Hematopoietic multipotent progenitor cell treated with erythropoietin and hydrocortisone succinate and interleukin-3 and kit ligand, for 4 days (in vitro differentiated cells): ENCODE data around the gene ITGA11.

Source experiments
- DNase-seq: peaks from one replicate; pipeline ENCODE4 v3.0.0-alpha.2; 2015

Gene ITGA11

DNA sequence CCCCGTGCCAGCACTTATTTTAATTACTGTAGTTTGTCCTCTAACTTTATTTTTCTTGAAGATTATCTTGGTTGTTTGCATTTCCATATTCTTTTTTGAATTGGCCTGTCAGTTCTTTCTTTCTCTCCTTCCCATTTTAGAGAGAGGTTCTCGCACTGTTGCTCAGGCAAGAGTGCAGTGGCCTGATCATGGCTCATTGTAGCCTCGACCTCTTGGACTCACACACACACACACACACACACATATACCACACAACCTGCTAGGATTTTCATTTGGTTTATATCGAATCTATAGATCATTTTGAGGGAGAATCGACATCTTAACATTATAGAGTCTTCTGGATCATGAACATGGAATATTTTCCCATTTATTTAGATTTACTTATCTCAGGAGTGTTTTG, 145.7 kb downstream of the ITGA11 start:
- DNase-seq: no peak

DNA sequence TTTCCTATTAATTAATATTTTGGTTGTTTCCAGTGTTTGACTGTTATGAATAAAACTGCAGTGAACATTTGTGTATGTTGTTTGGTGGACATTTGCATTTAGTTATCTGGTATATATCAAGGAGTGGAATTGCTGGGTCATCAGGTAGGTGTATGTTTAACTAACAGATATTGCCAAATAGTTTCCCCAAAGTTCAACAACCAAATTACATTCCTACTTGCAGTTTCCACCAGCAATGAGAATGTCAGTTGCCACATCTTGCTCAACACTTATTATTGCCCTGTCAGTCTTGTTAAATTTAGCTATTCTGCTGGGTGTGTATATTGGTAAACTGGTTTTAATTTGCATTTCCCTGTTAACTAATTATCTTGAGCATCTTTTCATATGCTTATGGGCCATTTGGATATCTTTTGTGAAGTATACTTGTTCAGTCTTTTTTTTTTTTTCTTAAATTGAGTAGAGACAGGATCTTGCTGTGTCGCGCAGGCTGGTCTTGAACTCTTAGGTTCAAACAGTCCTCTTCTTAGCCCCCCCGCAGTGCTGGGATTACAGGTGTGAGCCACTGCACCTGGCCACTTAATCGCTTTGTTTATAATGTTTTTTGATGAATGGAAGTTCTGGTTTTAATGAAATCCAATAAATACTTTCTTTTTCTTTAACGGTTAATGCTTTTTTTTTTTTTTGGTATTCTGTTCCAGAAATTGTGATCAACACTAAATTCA, 146.5 kb downstream of the ITGA11 start:
- DNase-seq: peak; percentile 46

DNA sequence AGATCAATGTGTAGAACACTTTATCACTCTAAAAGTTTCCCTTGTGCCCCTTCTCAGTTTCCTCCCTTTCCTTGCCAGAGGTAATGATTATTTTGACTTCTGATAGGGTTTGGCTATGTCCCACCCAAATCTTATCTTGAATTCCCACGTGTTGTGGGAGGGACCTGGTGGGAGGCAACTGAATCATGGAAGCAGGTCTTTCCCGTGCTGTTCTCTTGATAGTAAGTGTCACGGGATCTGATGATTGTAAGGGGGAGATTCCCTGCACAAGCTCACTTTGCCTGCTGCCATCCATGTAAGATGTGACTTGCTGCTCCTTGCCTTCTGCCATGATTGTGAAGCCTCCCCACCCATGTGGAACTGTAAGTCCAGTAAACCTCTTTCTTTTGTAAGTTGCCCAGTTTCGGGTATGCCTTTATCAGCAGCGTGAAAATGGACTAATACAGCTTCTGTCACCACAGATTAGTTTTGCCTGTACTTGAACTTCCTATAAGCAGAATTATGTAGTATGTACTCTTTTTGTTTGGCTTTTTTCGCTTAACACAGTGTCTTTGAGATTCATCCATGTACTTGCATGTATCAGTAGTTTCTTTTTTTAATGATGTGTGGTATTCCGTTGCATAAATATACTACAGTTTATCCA, 147.2 kb downstream of the ITGA11 start:
- DNase-seq: peak; percentile 63

DNA sequence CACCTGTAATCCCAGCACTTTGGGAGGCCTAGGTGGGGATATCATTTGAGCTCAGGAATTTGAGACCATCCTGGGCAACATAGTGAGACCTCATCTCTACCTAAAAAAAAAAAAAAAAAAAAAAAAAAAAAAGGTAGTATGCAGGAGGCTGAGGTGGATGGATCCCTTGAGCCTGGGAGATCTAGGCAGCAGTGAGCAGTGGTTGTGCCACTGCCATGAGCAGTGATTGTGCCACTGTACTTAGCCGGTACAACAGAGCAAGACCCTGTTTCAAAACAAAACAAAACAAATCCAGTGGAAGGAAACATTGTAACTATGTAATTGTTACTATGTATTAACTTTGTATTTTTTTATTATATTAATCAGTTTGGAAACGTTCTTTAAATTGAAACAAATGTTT, 148.6 kb downstream of the ITGA11 start:
- DNase-seq: no peak

DNA sequence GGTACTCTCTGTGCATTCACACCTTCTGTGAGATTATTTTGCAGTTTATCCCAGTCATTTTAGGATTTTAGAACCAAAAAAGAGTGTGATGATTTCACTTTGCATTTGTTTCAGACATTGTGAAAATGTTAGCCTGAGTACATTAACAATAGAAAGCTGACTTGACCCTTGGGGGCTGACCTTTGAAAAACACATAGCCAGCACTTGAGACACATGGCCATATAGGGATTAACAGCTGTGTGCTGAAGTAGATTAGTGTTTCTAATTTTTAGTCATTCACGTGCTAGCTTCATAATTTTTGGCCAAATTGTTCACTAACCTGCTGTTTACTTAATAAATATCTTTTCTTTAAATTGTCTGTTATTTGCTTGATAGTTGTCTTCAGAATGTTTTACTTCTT, 151.0 kb downstream of the ITGA11 start:
- no peak for DNase-seq

DNA sequence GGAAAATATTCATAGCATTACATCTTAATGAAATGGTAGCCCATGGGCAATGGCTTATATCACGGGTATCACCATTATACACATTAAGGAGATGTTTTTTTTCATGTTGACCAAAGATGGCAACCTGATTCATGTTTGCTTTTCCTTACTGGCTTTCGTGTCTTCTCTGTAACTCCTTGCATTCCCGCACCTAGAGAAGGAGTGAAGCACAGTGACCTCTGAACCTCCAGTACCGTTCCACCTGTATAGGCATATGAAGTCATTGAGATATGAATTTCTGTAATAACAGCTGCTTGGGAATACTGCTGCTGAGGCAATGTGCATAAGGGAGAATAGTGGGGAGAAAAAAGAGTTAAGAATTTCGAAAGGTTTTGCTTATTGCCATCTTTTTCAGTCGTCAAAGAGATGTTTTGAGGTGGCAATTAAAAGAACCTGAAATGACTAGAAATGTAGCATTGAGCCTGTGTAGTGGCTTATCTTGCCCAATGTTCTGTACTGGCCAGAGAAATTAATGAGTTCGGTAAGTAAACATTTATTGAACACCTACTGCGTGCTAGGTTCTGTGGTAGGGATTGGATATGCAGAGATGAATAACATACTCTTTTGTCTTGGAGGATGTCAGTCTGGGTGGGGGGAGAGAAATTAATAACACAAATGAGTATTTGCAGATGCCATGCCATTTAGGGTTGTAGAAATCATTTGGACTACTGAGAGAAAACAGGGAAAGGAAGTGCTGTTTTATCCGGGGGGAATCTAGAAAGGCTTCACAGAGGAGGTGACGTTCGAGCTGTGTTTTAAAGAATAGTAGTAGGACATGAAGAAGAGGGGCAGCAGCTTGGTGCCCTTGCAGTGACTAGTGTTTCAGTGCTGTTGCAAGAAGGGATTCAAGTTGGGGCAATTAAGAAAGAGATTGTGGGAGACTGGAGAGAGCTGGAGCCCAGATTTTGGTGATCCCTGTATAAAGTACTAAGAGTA, 151.9 kb downstream of the ITGA11 start:
- DNase-seq: peak; percentile 13

DNA sequence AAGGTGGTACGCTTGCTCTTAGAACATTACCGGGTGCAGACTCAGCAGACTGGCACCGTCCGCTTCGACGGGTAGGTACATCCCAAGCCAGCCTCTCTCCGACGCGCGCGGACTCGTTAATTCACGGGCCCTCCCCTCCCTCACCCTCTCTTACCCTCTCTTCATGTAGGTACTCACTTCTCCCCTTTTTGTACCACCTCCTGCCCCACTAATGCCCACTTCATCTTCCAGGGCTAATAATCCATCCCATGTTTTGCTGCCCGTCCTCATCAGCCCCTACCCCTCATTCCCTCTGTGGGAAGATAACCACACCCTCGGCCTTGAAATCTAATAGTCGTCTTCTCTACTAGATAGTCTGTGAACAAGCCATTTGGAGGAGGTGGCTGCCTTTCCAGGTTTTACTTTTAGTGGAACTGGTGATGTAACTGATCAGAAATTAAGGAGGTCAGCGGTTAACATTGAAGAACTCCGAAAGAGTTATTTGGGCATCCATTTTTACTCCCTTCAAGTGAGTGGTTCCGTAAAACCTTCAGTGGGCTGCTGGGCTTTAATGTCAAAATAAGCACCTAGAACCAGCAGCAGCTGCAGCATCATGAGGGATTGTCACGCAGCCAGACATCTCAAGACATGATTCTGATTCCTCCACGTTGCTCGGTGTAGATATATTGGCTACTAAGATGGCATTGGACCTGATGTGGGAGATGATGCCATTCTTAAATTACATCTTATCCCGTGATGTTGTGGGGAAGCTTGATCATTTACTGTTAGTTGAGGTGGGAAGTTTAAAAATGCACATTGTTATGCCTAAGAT, 153.2 kb downstream of the ITGA11 start:
- DNase-seq: peak; percentile 59

DNA sequence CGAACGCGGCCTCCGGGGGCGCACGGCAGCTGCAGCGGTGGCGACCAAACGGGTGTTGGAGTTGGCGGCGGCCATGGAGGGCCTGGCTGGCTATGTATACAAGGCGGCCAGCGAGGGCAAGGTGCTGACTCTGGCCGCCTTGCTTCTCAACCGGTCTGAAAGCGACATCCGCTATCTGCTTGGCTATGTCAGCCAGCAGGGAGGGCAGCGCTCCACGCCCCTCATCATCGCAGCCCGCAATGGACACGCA, 153.7 kb downstream of the ITGA11 start:
- DNase-seq: no peak

DNA sequence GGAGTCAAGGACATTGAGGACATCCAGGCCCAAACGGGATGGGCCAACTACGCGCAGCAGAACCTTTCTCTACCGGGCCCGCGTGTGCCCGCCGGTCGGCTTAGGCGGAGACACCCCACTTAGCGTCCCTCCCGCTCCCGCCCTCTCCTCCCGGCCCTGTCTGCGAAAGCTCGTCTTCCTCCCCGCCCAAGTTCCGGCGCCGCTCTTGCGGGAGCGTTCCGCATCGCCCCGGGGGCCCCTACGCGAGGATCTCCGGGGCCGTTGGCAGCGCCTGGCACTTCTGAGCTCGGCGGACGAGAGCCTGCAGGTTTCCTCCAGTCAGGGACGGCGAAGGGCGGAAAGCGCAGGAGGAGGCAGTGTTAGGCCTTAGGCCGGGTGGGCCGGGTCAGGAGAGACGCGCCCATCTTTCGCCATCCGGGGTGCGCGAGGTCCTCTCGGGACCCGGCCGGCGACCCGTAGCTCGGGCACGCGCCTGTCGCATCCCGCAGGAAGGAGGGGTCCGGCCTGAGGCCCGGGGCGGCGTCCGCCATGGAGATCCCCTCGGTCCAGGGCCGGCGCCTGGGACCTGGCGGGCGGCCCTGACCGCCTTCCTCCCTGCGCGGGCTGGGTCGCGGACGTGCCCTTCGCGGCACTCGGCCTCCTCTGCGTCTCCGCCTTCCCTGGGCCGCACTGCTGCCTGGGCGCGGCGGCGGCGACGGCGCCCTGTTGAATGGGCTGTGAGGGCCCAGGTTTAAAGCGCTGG, 154.2 kb downstream of the ITGA11 start, which contains the start of gene FEM1B:
FEM1B (plus strand) TSS at position 143 of the 742 bp plus-strand sequence. CDS start 673 bp downstream, outside the sequence.
- peak; percentile 97 for DNase-seq

DNA sequence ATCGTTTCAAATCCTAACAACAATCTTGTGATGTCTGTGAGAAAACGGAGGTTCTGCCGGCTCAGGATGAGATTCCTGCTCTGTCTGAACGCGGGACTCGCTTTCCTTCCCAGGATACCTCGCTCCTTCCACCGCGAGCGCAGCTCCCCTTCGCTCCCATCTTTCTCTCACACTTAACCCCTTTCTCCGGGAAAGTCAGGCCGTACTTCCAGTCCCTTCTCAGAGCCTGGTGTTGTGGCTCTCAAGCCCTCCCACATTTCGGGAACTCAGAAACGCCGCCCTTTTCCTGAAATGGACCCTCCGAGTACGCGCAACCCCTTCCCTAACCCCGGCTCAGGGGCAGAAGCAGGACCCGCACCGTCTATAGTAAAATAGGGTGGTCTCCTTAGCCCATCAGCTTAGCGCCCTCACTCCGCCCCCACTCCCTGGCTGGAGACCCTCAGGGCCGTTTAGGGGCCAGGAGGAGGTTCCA, 154.8 kb downstream of the ITGA11 start:
- DNase-seq: no peak

DNA sequence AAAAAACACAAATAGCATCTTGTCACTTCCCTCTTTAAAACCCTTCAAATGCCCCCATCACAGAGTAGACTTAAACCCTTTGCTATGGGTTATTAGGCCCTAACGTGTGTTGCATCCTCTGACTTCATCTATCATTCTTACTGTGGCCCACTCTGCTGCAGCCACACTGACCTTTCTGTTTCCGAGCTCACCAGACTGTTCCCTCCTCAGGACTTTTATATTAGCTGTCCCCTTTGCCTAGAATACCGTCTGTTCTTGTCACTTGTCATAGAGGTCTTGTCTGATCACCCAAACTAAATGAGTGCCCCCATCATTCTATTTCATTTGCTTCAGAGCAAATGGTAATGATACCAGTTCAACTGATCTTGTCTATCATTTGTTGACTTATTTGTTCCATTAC, 155.3 kb downstream of the ITGA11 start:
- DNase-seq: peak; percentile 17

DNA sequence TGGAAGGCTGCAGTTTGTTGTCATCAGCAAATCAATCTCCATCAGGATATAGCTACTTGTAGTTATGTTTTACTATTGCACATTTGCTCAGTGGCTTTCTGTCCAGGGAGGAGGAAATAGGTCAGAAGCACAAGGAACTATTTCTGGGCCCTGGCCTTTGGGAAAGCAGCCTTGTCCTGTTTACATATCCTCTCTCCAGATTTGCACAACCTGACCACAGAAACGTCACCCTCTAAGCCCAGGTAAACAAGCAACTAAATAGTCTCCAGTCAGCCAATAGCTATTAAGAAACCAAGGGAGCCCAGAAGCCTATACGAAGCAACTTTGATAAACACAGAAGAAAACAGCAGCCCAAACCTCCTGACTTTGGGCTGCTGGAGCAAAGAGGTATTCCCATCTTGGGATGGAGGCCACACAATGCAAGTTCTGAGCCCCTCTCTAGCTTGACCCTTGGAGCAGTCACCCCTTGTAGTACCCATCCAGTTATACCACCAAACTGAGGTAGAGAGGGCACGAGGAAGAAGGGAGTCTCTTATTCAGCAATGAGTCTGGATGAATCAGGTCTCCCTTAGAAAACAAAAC, 156.7 kb downstream of the ITGA11 start:
- DNase-seq: no peak

DNA sequence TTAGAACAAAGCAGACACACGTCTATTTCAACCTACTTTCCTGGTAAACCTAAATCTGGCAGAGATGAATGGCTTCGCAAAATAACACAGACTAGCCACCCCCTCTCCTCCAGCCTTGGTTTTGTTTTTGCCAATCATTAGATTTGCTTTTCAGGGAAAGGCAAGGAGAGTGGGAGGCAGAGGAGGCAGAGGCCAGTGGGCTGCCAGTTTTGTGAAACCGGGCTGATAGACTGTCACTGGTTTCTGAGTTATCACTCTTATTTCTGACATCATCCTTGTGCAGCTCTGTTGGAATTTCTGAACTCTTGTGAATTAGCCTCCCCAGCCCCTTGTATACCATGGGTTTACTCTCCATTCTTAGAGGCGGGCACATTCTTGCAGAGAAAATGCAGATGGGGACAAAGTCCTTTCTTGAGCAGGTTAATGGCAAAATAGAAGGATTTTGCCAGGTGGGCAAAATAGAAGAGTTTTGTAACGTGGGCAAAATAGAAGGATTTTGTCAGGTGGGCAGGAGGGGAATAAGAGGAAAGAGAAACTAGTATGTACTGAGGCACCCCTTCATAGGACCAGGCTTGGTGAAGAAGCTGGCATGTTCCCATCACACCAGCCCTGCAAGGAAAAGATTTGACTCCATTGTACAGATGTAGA, 157.6 kb downstream of the ITGA11 start:
- DNase-seq: no peak

DNA sequence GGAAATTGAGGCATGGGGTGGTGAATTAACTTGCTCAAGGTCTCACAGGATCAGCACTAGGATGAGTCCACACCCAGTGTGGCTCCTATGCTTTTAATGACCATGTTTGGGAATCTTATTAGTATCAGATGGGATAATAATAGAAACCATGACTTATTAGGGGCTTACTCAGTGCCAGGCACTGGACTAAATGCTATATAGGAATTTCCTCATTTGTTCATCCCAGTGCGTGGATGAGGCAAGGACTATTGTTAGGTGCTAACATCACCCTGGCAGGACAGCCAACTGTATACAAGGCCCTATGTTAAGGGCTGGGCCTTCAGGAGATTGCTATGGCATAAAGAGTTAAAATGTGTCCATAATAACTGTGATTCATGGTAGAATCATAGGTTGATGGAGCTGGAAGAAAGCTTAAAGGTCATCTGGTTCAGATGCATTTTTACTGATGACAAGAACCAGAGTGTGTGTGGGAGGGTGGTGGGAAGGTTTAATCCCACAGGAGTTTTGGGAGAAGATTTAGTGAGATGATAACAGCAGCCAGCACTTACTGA, 159.2 kb downstream of the ITGA11 start:
- DNase-seq: no peak

DNA sequence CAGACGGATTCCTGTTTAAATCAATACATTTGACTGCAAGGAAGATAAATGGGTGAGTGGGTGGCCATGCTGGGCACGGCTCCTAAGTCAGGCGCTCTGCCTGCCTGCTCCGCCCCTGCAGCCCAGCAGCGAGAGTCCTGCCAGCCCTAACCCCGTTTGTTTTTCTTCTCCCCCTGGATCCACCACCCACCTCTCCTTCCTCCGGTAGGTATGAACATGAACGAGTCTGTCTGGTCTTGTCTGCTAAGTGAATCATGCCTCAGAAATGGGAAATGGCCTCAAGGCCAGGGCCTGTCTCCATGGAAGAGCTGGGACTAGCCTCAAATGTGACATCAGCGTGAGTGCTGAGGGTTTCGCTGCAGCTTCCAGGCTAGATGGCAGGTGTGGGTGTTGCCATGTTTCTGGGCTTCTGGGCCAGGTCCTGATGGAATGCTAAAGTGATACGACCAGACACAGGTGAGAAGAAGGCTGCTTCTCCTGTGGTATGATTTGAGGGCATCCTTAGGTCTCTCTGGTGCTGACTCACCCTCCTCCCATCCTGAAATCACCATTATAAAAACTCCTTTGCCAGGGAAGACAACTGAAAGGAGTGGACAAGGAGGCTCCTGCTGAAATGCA, 160.0 kb downstream of the ITGA11 start:
- DNase-seq: no peak

DNA sequence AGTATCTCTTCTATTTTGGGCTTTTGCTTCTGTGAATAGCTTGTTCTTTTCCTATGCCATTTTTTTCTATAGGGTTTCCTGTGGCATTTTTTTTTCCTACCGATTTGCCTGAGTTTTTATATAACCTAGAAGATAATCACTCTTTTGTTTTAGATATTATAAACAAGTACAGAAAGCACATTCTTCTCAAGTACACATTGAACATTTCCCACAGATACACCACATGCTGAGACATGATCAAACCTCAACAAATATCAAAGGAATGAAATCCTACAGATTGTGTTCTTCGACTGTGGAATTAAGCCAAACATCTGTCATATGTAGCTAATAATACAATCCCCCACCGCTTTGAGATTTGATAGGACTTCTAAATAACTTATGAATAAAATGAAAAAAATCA, 163.6 kb downstream of the ITGA11 start:
- DNase-seq: no peak

DNA sequence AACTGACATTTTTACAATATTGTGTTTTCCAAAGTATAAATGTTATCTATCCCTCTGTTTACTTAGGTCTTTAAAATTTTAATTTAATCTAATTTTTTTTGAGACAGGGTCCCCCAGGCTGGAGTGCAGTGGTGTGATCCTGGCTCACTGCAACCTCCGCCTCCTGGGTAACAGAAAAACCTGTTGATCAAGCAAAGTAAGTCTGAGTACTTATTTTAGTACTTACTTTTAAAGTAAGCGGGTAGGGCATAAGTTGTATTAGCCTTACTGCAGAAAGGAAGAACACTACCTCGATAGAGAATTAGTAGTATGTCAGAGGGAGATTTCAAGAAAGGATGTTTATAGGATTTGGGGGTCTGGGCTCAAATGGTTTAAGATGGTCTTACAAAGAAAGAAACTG, 166.3 kb downstream of the ITGA11 start:
- DNase-seq: no peak

DNA sequence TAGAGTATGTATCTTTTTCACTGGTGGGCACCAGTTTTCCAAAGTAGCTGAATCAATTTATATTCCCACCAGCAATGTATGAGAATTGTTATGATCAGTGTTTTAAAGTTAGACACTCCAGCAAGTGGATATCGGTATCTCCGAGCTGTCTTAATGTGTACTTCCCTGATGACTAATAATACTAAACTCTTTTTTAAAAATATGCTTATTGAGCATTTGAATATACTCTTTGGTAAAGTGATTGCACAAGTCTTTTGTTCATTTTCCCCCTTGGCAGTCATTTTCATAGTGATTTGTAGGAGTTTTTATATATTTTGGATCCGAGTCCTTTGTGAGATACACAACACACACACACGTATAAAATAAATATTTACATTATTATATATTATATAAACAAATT, 166.9 kb downstream of the ITGA11 start:
- no peak for DNase-seq

DNA sequence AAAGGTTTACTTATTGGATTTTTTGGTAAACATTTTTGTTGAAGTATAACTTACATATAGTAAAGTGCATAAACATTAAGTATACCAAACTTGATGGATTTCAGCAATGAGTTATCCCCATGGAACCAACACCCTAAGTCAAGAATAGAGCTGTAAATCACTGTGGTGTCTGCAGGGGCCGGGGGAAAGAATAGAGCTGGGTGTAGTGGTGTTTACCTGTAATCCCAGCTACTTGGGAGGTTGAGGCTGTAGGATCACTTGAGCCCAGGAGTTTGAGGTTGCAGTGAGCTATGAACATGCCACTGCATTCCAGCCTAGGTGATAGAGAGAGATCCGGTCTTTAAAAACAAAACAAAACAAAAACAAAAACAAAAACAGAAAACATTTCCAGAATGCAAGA, 167.7 kb downstream of the ITGA11 start:
- no peak for DNase-seq
